Measurements from ENCODE around the gene SLX4IP.
"Not testable (repeated sequence)": the region's sequence is repeated elsewhere in the genome, so short reads cannot be mapped to it uniquely, and the experiment has no call there.

Gene SLX4IP

GRCh38 chr20:10611357-10611756 is 176.3 kb downstream of the SLX4IP start:
- Histone ChIP-seq H3K27me3 (replicated peaks) (no peaks in the 10 kb centered on the region), H3K27ac (no peak overlapping the region), H3K4me3 (ENCODE audit: low read depth, low read length) (no peak overlapping the region), H3K36me3 (replicated peaks) (no peaks in the 10 kb centered on the region)
- in situ Hi-C loops (cut with HindIII; ENCODE audit: low pct_ligation_motif_present, low sequenced_read_pairs) = no loop called here
- TF ChIP-seq CTCF (IDR thresholded peaks at IDR 0.05; ENCODE audit: low read depth, low read length, missing control alignments) = peak; percentile 81
- DNase-seq = peak; percentile 78

DNA sequence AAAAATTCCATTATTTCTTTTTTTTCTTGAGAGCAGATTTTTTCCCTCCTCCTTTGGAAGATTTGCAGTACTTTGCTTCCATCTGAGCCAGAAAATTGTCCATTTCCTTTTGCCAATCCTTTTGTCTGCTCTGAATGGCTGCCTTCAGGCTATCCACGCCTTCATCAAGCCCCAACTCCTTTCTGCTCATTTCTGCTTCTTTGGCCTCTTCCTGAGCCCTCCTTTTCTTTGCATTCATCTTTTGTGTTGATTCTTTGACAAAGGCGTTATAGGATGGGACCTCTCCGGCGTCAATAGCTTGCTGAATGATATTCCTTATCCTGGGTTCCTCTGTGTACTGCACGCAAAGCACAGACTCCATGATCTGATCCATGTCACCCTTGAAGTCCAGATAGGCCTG is 178.3 kb downstream of the SLX4IP start:
- in situ Hi-C loops (cut with HindIII; ENCODE audit: low pct_ligation_motif_present, low sequenced_read_pairs) = not testable (repeated sequence)

DNA sequence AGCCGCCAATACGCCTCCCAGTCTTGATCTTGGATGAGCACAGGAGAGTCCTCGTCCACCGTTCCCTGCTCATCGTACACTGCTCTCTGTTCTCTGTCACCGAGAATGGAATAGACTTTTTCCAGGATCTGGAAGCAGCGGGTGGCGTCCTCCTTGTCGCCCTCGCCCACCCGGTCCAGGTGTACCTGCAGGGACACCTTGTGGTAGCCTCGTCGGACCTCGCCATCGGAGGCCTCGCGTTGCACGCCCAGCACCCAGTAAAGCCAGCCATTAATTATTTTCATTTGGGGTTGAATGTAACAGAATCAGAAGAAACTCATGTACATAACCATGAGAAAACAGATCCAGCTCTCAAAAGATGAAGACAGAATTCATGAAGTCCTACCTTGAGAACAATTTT is 178.8 kb downstream of the SLX4IP start:
- H3K36me3 ChIP-seq (replicated peaks) = no peaks in the 10 kb centered on the region
- in situ Hi-C loops (cut with HindIII; ENCODE audit: low pct_ligation_motif_present, low sequenced_read_pairs) = no loop called here
- no peak for DNase-seq
- H3K4me3 ChIP-seq (ENCODE audit: low read depth, low read length) = no peak overlapping the region
- H3K27me3 ChIP-seq (replicated peaks) = no peaks in the 10 kb centered on the region
- no peak for TF ChIP-seq CTCF (IDR thresholded peaks at IDR 0.05; ENCODE audit: low read depth, low read length, missing control alignments)
- no peak overlapping the region for H3K27ac ChIP-seq

More for the DNA sequence above, 178.3 kb downstream of the SLX4IP start:
- not testable (repeated sequence) for H3K36me3 ChIP-seq (replicated peaks); H3K27ac ChIP-seq; DNase-seq; H3K27me3 ChIP-seq (replicated peaks); H3K4me3 ChIP-seq (ENCODE audit: low read depth, low read length)

- Histone ChIP-seq H3K27me3 (replicated peaks) (no peaks in the 10 kb centered on the region), H3K27ac (no peak overlapping the region), H3K36me3 (replicated peaks) (no peaks in the 10 kb centered on the region), H3K4me3 (ENCODE audit: low read depth, low read length) (no peak overlapping the region)
- DNase-seq = no peak
- TF ChIP-seq CTCF (IDR thresholded peaks at IDR 0.05; ENCODE audit: low read depth, low read length, missing control alignments) = no peak
- in situ Hi-C loops (cut with HindIII; ENCODE audit: low pct_ligation_motif_present, low sequenced_read_pairs) = no loop called here
Observed at GRCh38 chr20:10616212-10616611, 181.1 kb downstream of the SLX4IP start.

- in situ Hi-C loops (cut with HindIII; ENCODE audit: low pct_ligation_motif_present, low sequenced_read_pairs) = not testable (repeated sequence)
Observed at GRCh38 chr20:10617549-10618133, 182.5 kb downstream of the SLX4IP start.

GRCh38 chr20:10618611-10619245 is 183.6 kb downstream of the SLX4IP start:
- Histone ChIP-seq H3K27ac (peak overlapping the region; percentile 77), H3K27me3 (replicated peaks) (no peaks in the 10 kb centered on the region), H3K36me3 (replicated peaks) (no peaks in the 10 kb centered on the region), H3K4me3 (ENCODE audit: low read depth, low read length) (no peak overlapping the region)
- no peak for DNase-seq
- TF ChIP-seq CTCF (IDR thresholded peaks at IDR 0.05; ENCODE audit: low read depth, low read length, missing control alignments) = no peak
- in situ Hi-C loops (cut with HindIII; ENCODE audit: low pct_ligation_motif_present, low sequenced_read_pairs) = no loop called here

More at GRCh38 chr20:10617549-10618133, 182.5 kb downstream of the SLX4IP start:
- not testable (repeated sequence) for H3K4me3 ChIP-seq (ENCODE audit: low read depth, low read length); H3K27ac ChIP-seq; H3K27me3 ChIP-seq (replicated peaks); DNase-seq; H3K36me3 ChIP-seq (replicated peaks)

GRCh38 chr20:10619427-10619826 is 184.3 kb downstream of the SLX4IP start:
- Histone ChIP-seq H3K36me3 (replicated peaks) (no peaks in the 10 kb centered on the region), H3K27me3 (replicated peaks) (no peaks in the 10 kb centered on the region), H3K27ac (peak overlapping the region; percentile 77), H3K4me3 (ENCODE audit: low read depth, low read length) (no peak overlapping the region)
- in situ Hi-C loops (cut with HindIII; ENCODE audit: low pct_ligation_motif_present, low sequenced_read_pairs) = no loop called here
- peak; percentile 83 for DNase-seq
- no peak for TF ChIP-seq CTCF (IDR thresholded peaks at IDR 0.05; ENCODE audit: low read depth, low read length, missing control alignments)
